Thoracic aorta (tissue), 2 donors: Measurements from ENCODE around the gene SHFL. TPM values are rescaled to one million over a fixed set of nuclear protein-coding genes. Genes with fewer than 3 reads are reported as not detected.
A peak's percentile ranks its signal among the peaks of the same experiment; 100 is the strongest.

ENCODE experiments used
- ATAC-seq: fragments of 150-250 bp; one replicate; pipeline ENCODE4 v1.8.0; 2017; ENCODE audit warnings: low read depth; ENCODE audit not compliant: insufficient number of reproducible peaks, low FRiP score
- DNase-seq: peaks from one replicate; pipeline ENCODE4 v3.0.0-alpha.2; 2020; ENCODE audit warnings: low spot score
- H3K27ac ChIP-seq, 2 donors: fragments of 200-600 bp; sonication (generic); 1 replicate in 1 of 2; 2 replicates in 1 of 2; pipeline ENCODE4 v1.5.1; 2016; ENCODE audit warnings: mild to moderate bottlenecking in 2 of 2, moderate library complexity in 2 of 2
- H3K27me3 ChIP-seq: fragments of 200-600 bp; sonication (generic); replicated peaks from 2 replicates; pipeline ENCODE4 v1.6.0; 2016; ENCODE audit warnings: mild to moderate bottlenecking; ENCODE audit not compliant: insufficient read depth
- H3K36me3 ChIP-seq: fragments of 200-600 bp; sonication (generic); one replicate; pipeline ENCODE4 v1.5.1; 2016
- H3K4me1 ChIP-seq, 2 donors: fragments of 200-600 bp; sonication (generic); 1 replicate in 1 of 2; 2 replicates in 1 of 2; pipeline versions ENCODE4 v1.5.1 to v1.6.0; 2016; ENCODE audit warnings: low read depth in 2 of 2, mild to moderate bottlenecking in 1 of 2; ENCODE audit not compliant: control insufficient read depth in 1 of 2
- H3K4me3 ChIP-seq: fragments of 200-600 bp; sonication (generic); 2 replicates; pipeline ENCODE4 v1.5.1; 2016; ENCODE audit warnings: mild to moderate bottlenecking
- H3K9me3 ChIP-seq: fragments of 200-600 bp; sonication (generic); 2 replicates; pipeline ENCODE4 v1.5.1; 2016
- CTCF ChIP-seq: fragments of 200-600 bp; sonication (generic); IDR thresholded peaks from one replicate; pipeline ENCODE4 v1.5.1; 2019; ENCODE audit warnings: antibody characterized with exemption
- total RNA-seq, 2 donors: library from RNA; depleted of rRNA; stranded (reverse); fragments of >200 nt; gene quantifications; one replicate each; pipeline versions ENCODE4 v1.1.0 to v1.2.3, GENCODE V29; 2016

The SHFL gene
- total RNA-seq, 2 donors from 2014 or later: 42.5 to 56.5 TPM

- Histone ChIP-seq H3K27me3 (no peaks in the 10 kb centered on the region), H3K27ac (peak overlapping the region; percentile 82 to 88), H3K4me3 (peak overlapping the region; percentile 47), H3K9me3 (no peaks in the 10 kb centered on the region), H3K4me1 (peaks cover 33 to 35% of the 10 kb centered on the region in 2 donors), H3K36me3 (peaks cover 21% of the 10 kb centered on the region)
- TF ChIP-seq CTCF: no peak
- no peak for DNase-seq
- no peak for ATAC-seq
Observed at GRCh38 chr19:10120538-10121189, 34.5 kb downstream of the SHFL start.

GRCh38 chr19:10122045-10122444 lies 35.9 kb downstream of the SHFL start:
- TF ChIP-seq CTCF: no peak
- ATAC-seq (peak; percentile 36), DNase-seq (no peak)
- H3K4me3 ChIP-seq: no peak overlapping the region
- peaks cover 33 to 35% of the 10 kb centered on the region in 2 donors for H3K4me1 ChIP-seq
- peak overlapping the region; percentile 82 to 88 for H3K27ac ChIP-seq
- no peaks in the 10 kb centered on the region for H3K27me3 ChIP-seq
- peaks cover 8% of the 10 kb centered on the region for H3K36me3 ChIP-seq
- H3K9me3 ChIP-seq: no peaks in the 10 kb centered on the region

- H3K36me3 ChIP-seq: no peaks in the 10 kb centered on the region
- H3K27ac ChIP-seq: no peak overlapping the region
- DNase-seq (no peak), ATAC-seq (no peak)
- H3K4me1 ChIP-seq: peaks cover 22 to 25% of the 10 kb centered on the region in 2 donors
- TF ChIP-seq CTCF: no peak
- no peaks in the 10 kb centered on the region for H3K9me3 ChIP-seq
- H3K4me3 ChIP-seq: no peak overlapping the region
- no peaks in the 10 kb centered on the region for H3K27me3 ChIP-seq
Observed at GRCh38 chr19:10124429-10124828, 38.3 kb downstream of the SHFL start.

GRCh38 chr19:10126213-10126639 lies 40.1 kb downstream of the SHFL start:
- no peak for ATAC-seq

GRCh38 chr19:10132905-10133304 lies 46.8 kb downstream of the SHFL start:
- Histone ChIP-seq H3K4me1 (no peaks in the 10 kb centered on the region), H3K27ac (no peak overlapping the region), H3K4me3 (no peak overlapping the region), H3K27me3 (no peaks in the 10 kb centered on the region), H3K9me3 (no peaks in the 10 kb centered on the region), H3K36me3 (peaks cover 20% of the 10 kb centered on the region)
- ATAC-seq (no peak), DNase-seq (no peak)
- no peak for TF ChIP-seq CTCF

More at GRCh38 chr19:10126213-10126639, 40.1 kb downstream of the SHFL start:
- Histone ChIP-seq H3K36me3 (peaks cover 3% of the 10 kb centered on the region), H3K9me3 (no peaks in the 10 kb centered on the region), H3K27ac (peak overlapping the region in 1 of 2 donors; percentile 17), H3K27me3 (no peaks in the 10 kb centered on the region), H3K4me3 (no peak overlapping the region), H3K4me1 (peaks cover 11 to 14% of the 10 kb centered on the region in 2 donors)
- no peak for DNase-seq
- no peak for TF ChIP-seq CTCF
